ENCODE results near the gene GLMP. TPM values are rescaled to one million over a fixed set of nuclear protein-coding genes. Genes with fewer than 3 reads are reported as not detected.

Gene GLMP
- polyA plus RNA-seq, 2 of the 4 experiments (the other 2 are of a cell fraction) = 12.4 to 32.5 TPM

- no peaks in the 10 kb centered on the region for H3K9me3 ChIP-seq
- H3K4me2 ChIP-seq = 0 out of 3 replicates have a peak overlapping the region, but pooled peaks have one; percentile 8
- ChIA-PET POLR2A (no interaction called here), CTCF (interaction anchor here (5.6 kb wide), 1 partner anchor 9 kb away, joined by 34 read pairs; no protein-coding TSS in a partner anchor)
- ATAC-seq (peak; percentile 34 to 44; a peak in 3 of 6 replicates), DNase-seq (ENCODE audit: low read depth in 1 of 2, low spot score in 1 of 2) (peak in 1 of 2 experiments; percentile 47), FAIRE-seq (no peak)
- no peak overlapping the region for H3K4me3 ChIP-seq
- no peak overlapping the region for H3K27ac ChIP-seq
- TF ChIP-seq TP53 (CRISPR knock-in tag; IDR thresholded peaks at IDR 0.05) (no peak), CEBPB (IDR thresholded peaks at IDR 0.05) (peak; percentile 53 to 91; a peak in 3 of 4 replicates), FOSL2 (IDR thresholded peaks at IDR 0.05) (no peak), FOSL2 (CRISPR knock-in tag; IDR thresholded peaks at IDR 0.05) (peak; percentile 63; the same call in 1 of the 2 replicates)
- 66% methylated on average over 6 of the region's 6 CpGs for WGBS (ENCODE audit: missing lambda C conversion rate)
- peaks cover 16% of the 10 kb centered on the region for H3K4me1 ChIP-seq
These were observed 15.5 kb upstream of the GLMP start for GRCh38 chr1:156310962-156311361.

DNA sequence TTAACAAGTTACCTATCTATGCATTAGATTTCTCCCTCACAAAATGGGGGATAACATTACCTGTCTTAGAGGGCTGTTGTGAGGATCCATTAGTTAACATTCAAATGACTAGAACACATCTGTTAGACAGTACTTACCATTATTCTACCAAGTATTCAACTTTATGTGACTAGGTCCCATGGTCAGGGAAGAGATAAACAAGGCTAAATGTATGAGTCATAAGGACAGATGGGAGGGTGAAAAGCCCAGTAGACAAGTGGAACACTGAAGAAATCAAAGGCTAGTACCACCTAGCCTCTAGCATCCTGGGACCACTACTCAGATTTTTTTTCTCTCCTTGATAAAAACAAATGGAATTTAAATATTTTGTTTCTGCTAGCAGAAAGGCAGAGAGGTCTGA is 12.6 kb upstream of the GLMP start:
- H3K4me1 ChIP-seq = peaks cover 16% of the 10 kb centered on the region
- H3K27ac ChIP-seq = no peak overlapping the region
- no peak for FAIRE-seq
- no peak for TF ChIP-seq FOSL2 (IDR thresholded peaks at IDR 0.05)
- TF ChIP-seq FOSL2 (CRISPR knock-in tag; IDR thresholded peaks at IDR 0.05) = peak; percentile 50; the same call in 1 of the 2 replicates
- TF ChIP-seq KDM5A (IDR thresholded peaks at IDR 0.05) = no peak
- no peak for TF ChIP-seq RNF2 (IDR thresholded peaks at IDR 0.05; ENCODE audit: borderline replicate concordance, low read depth)
- no peak overlapping the region for H3K4me3 ChIP-seq
- ATAC-seq = peak in 1 of 2 experiments; percentile 20; a peak in 1 of 6 replicates
- CTCF ChIA-PET = interaction anchor here (1.5 to 5.6 kb wide), 3 partner anchors 9 to 27 kb away, joined by 5 to 34 read pairs (median 8); partner anchors contain the start of gene VHLL
- no peaks in the 10 kb centered on the region for H3K9me3 ChIP-seq
- POLR2A ChIA-PET = no interaction called here
- H3K4me2 ChIP-seq = no peak overlapping the region
- no peak for DNase-seq (ENCODE audit: low read depth in 1 of 2, low spot score in 1 of 2)

GRCh38 chr1:156305215-156305614 is 9.7 kb upstream of the GLMP start:
- CTCF ChIA-PET = interaction anchor here (0.8 kb wide), 1 partner anchor 15 kb away, joined by 3 read pairs; no protein-coding TSS in a partner anchor
- TF ChIP-seq TFCP2L1 (CRISPR knock-in tag; IDR thresholded peaks at IDR 0.05) = no peak
- DNase-seq (ENCODE audit: low read depth in 1 of 2, low spot score in 1 of 2) (no peak), FAIRE-seq (no peak), ATAC-seq (no peak)
- Histone ChIP-seq H3K9me3 (no peaks in the 10 kb centered on the region), H3K27ac (no peak overlapping the region), H3K4me2 (no peak overlapping the region), H3K4me3 (no peak overlapping the region), H3K4me1 (no peaks in the 10 kb centered on the region; the same call in 2 of the 3 replicates)
- WGBS (ENCODE audit: missing lambda C conversion rate) = 94% methylated on average over 2 of the region's 2 CpGs
- POLR2A ChIA-PET = interaction anchor here (0.5 kb wide), 1 partner anchor 15 kb away, joined by 3 read pairs; no protein-coding TSS in a partner anchor

DNA sequence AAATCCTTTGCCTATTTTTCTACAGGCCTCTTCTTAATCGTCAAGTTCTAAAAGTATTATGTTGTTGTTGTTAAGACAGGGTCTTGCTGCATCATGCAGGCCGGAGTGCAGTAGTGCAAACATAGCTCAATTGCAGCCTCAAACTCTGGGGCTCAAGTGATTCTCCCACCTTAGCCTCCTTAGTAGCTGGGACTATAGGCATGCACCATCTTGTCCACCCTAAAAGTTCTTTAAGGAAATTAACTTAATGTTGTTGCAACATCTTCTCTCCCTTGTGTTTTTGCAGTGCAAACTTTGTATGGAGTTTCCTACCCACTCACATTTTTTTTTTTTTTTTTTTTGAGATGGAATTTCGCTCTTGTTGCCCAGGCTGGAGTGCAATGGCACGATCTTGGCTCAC is 7.8 kb upstream of the GLMP start:
- H3K4me1 ChIP-seq = no peaks in the 10 kb centered on the region
- no peaks in the 10 kb centered on the region for H3K9me3 ChIP-seq
- no peak overlapping the region for H3K4me3 ChIP-seq
- ChIA-PET POLR2A (no interaction called here), CTCF (interaction anchor here (1.0 to 1.9 kb wide), 2 partner anchors 13 to 15 kb away, joined by 3 to 5 read pairs; no protein-coding TSS in a partner anchor)
- DNase-seq (ENCODE audit: low read depth in 1 of 2, low spot score in 1 of 2) (no peak), ATAC-seq (no peak), FAIRE-seq (no peak)
- TF ChIP-seq NR3C1 (IDR thresholded peaks at IDR 0.05) = no peak
- TF ChIP-seq HOXA7 (CRISPR knock-in tag; IDR thresholded peaks at IDR 0.05) = no peak
- no peak for TF ChIP-seq TFCP2L1 (CRISPR knock-in tag; IDR thresholded peaks at IDR 0.05)
- TF ChIP-seq SREBF2 (IDR thresholded peaks at IDR 0.05) = no peak
- TF ChIP-seq, protein P1, sequence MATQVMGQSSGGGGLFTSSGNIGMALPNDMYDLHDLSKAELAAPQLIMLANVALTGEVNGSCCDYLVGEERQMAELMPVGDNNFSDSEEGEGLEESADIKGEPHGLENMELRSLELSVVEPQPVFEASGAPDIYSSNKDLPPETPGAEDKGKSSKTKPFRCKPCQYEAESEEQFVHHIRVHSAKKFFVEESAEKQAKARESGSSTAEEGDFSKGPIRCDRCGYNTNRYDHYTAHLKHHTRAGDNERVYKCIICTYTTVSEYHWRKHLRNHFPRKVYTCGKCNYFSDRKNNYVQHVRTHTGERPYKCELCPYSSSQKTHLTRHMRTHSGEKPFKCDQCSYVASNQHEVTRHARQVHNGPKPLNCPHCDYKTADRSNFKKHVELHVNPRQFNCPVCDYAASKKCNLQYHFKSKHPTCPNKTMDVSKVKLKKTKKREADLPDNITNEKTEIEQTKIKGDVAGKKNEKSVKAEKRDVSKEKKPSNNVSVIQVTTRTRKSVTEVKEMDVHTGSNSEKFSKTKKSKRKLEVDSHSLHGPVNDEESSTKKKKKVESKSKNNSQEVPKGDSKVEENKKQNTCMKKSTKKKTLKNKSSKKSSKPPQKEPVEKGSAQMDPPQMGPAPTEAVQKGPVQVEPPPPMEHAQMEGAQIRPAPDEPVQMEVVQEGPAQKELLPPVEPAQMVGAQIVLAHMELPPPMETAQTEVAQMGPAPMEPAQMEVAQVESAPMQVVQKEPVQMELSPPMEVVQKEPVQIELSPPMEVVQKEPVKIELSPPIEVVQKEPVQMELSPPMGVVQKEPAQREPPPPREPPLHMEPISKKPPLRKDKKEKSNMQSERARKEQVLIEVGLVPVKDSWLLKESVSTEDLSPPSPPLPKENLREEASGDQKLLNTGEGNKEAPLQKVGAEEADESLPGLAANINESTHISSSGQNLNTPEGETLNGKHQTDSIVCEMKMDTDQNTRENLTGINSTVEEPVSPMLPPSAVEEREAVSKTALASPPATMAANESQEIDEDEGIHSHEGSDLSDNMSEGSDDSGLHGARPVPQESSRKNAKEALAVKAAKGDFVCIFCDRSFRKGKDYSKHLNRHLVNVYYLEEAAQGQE (IDR thresholded peaks at IDR 0.05) = no peak
- no peak overlapping the region for H3K27ac ChIP-seq
- 97% methylated on average over 4 of the region's 4 CpGs for WGBS (ENCODE audit: missing lambda C conversion rate)
- no peak overlapping the region for H3K4me2 ChIP-seq

- no peak within 1 kb of the TSS for H3K4me3 ChIP-seq
- 94% methylated on average over 15 of the region's 19 CpGs for WGBS (ENCODE audit: missing lambda C conversion rate)
- no peak within 1 kb of the TSS for H3K27ac ChIP-seq
- ChIA-PET POLR2A (no interaction called here), CTCF (interaction anchor here (0.6 to 1.8 kb wide), 6 partner anchors 9 to 1048 kb away, joined by 3 to 10 read pairs (median 4); no protein-coding TSS in a partner anchor)
- no peak within 1 kb of the TSS for H3K4me2 ChIP-seq
- FAIRE-seq = no peak
- H3K9me3 ChIP-seq = no peaks in the 10 kb centered on the region
- H3K4me1 ChIP-seq = peaks cover 4% of the 10 kb centered on the region; the same call in 1 of the 3 replicates
- 0 out of 6 replicates have a peak, but pooled peaks of 1 of the 2 experiments have one; percentile 11 for ATAC-seq
- no peak for DNase-seq (ENCODE audit: low read depth in 1 of 2, low spot score in 1 of 2)
- no peak for TF ChIP-seq CHD2 (IDR thresholded peaks at IDR 0.05; ENCODE audit: low read length, partially characterized antibody)
- no peak for TF ChIP-seq CHD4 (IDR thresholded peaks at IDR 0.05; ENCODE audit: borderline replicate concordance)
- TF ChIP-seq PHF8 (IDR thresholded peaks at IDR 0.05; ENCODE audit: borderline replicate concordance, low read depth) = no peak
- no peak for TF ChIP-seq ZSCAN20 (CRISPR knock-in tag; IDR thresholded peaks at IDR 0.05)
- TF ChIP-seq FOSB (CRISPR knock-in tag; IDR thresholded peaks at IDR 0.05) = no peak
- no peak for TF ChIP-seq MAZ (IDR thresholded peaks at IDR 0.05; ENCODE audit: borderline replicate concordance, low read depth, low read length)
- TF ChIP-seq, protein P2, sequence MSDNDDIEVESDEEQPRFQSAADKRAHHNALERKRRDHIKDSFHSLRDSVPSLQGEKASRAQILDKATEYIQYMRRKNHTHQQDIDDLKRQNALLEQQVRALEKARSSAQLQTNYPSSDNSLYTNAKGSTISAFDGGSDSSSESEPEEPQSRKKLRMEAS (IDR thresholded peaks at IDR 0.05) = no peak
- no peak for TF ChIP-seq CBX8 (IDR thresholded peaks at IDR 0.05)
- TF ChIP-seq HOXA7 (CRISPR knock-in tag; IDR thresholded peaks at IDR 0.05) = no peak
- no peak for TF ChIP-seq ZNF302 (CRISPR knock-in tag; IDR thresholded peaks at IDR 0.05)
- TF ChIP-seq, protein P3, sequence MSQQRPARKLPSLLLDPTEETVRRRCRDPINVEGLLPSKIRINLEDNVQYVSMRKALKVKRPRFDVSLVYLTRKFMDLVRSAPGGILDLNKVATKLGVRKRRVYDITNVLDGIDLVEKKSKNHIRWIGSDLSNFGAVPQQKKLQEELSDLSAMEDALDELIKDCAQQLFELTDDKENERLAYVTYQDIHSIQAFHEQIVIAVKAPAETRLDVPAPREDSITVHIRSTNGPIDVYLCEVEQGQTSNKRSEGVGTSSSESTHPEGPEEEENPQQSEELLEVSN (IDR thresholded peaks at IDR 0.05; ENCODE audit: borderline replicate concordance, low read depth) = no peak
- no peak for TF ChIP-seq BHLHE40 (IDR thresholded peaks at IDR 0.05; ENCODE audit: low read depth, low read length)
- no peak for TF ChIP-seq EHMT2 (IDR thresholded peaks at IDR 0.05; ENCODE audit: low read depth)
These were observed 3.4 kb upstream of the GLMP start, which contains the start of gene VHLL for GRCh38 chr1:156298852-156299357. VHLL (minus strand) TSS chr1:156299307; CDS start chr1:156299189, 118 bp downstream.
